Stimulated activated CD8-positive, alpha-beta memory T cell treated with anti-CD3 and anti-CD28 coated beads, Interleukin-4, amount 100 ng/mL, for 1 hour (primary cell): ENCODE data around the gene LASP1NB.
A peak's percentile ranks its signal among the peaks of the same experiment; 100 is the strongest.

Experiments used
- DNase-seq, 2 donors: peaks; one replicate each; pipeline ENCODE4 v3.0.0-alpha.2; 2020; ENCODE audit warnings: low read depth in 2 of 2, low spot score in 1 of 2

The LASP1NB gene

DNA sequence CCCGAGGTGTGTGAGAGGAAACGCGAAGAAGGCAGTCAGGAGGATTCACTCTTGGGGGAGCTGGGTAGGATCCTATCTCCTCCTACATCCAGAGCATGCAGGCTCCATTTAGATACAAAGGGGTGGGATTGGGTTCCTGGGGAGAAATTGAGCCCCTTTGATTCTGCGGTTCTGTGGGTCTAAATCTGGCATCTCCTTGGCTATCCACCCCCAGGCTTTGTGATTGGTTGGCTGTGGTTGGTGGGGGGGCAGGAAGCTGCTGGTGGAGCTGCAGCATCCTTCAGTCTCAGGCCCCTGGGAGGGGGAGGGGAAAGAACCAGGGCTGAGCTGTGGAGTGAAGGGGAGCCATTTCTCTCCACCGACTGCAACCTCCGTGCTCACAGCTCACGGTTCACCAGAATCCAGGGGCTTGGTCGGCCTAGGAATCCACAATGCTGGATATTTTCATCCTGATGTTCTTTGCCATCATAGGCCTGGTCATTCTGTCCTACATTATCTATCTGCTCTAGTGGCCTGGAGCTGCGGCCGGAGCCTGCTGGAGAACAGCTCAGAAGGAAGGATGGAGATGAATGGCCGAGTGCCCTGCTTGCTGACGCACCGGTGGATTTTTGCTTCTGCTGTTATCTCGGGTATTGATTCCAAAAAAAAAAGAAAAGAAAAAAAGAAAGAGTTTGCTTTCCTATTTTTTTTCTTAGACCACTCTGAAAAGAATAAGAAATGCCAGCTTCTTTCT, at the start of gene LASP1NB:
Gene LASP1NB (plus strand): TSS at position 352 of the 733 bp plus-strand sequence.
- DNase-seq, result peak in 1 of 2 donors; percentile 18

DNA sequence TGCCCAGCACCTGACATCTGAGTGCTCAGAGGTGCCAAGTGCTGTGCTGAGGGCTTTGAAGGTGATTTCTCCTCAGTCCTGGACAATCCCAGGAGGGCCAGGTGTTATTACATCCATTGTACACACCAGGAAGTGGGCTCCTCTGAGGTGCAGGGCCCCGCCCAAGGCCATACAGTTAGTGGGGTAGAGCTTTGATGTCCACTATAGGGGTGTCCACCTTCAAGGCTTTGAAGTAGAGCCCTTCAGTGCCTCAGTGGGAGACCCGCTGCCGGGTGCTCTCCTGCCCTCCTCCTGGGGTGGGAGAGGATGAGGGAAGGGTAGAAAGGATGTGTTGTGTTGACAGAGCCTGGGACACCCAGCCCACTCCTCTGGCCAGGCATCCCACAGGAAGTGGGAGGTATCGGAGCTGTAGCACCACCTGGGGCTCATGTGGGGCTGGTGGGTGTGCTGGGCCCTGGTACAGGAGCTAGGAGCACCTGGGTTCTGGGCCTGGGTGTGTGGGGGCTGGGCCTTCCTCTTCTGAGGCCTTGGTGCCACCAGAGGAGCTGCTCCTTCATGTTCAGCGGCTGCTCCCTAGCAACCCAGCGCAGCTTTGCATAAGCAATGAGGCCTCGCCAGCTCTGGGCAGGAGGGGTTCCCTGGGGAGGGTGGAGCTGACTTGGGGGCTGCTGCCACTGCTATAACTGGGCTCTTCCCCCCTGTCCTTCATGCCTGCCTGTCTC, 48.1 kb upstream of the LASP1NB start:
- no peak for DNase-seq

DNA sequence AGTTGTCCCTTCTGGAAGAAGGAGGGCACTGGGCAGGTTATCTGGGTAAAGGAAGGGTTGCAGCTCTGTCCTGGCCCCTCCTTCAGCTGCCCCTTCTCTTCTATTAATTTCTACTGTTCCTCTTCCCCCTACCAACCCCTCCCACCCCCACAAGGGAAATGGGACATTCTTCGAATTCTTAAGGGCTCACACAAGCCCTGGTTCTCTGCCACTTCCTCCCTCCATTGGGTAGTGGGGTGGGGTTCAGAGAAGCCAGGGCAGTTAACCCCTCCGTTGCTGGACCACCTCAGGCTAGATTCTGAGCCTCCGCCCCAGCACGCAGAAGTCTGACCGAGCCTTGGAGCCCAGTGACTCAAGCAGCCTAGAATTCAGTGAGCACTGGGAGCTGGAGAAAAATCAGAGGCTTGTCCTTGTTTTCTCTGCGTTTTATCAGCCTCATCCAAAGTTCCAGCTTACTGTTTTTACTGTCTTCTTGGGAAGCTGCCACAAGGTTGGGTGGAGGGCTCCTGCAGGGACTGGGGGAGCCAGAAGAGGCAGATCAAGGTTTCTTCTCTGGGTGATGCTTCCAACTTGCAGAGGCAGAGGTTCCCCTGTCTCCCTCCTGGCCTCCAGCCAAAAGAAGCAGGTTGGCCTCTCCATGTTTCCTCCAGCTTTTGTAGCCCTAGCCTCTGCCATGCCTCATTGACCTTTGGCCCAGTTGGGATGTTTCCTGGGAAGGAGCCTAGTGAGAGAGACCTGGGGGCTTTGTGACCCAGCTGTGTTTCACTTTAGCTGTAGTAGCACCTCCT, 45.3 kb upstream of the LASP1NB start:
- DNase-seq, result no peak

DNA sequence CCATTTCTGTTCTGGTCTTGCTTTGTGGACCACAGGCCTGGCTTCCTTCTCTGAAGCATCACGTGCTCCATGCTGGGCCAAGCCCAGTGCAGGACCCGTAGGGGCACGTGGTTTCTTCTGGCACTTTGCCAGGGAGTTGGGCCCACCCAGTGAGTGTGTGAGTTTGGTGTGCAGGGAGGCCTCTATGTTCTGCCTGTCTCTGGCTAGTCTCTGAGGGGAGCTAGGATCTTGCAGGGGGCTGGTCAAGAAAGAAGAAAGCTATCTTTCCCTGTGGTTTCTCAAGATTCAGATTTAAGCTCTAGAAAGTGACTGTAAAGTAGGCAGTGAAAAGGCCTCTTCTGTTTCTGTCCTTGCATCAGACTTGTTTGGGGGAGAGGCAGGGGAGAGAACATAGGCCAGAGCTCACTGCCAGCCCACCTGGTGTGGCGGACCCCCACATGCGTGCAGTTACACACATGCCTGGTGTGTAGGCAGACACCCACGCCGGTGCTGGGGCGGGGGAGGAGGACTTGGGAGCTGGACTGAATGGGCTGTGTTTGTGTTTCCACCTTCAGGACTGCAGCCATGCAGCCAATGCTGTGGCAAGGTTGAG, 43.7 kb upstream of the LASP1NB start:
- DNase-seq, result no peak

DNA sequence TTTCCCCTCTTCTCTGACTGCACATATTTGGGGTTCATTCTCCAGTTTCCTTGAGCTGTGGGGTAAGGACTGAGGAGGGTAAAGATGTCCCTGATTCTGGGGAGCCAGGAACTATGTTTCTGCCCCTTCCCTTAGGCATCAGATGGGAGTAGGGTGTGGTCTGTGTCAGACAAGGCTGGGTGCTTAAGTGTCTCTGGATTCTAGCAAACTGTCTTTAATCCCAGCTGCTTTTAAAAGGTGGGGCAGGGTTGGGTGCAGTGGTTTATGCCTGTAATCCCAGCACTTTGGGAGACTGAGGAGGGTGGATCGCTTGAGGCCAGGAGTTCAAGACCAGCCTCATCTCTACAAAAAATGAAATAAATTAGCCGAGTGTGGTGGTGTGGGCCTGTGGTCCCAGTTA, 42.5 kb upstream of the LASP1NB start:
- no peak for DNase-seq

DNA sequence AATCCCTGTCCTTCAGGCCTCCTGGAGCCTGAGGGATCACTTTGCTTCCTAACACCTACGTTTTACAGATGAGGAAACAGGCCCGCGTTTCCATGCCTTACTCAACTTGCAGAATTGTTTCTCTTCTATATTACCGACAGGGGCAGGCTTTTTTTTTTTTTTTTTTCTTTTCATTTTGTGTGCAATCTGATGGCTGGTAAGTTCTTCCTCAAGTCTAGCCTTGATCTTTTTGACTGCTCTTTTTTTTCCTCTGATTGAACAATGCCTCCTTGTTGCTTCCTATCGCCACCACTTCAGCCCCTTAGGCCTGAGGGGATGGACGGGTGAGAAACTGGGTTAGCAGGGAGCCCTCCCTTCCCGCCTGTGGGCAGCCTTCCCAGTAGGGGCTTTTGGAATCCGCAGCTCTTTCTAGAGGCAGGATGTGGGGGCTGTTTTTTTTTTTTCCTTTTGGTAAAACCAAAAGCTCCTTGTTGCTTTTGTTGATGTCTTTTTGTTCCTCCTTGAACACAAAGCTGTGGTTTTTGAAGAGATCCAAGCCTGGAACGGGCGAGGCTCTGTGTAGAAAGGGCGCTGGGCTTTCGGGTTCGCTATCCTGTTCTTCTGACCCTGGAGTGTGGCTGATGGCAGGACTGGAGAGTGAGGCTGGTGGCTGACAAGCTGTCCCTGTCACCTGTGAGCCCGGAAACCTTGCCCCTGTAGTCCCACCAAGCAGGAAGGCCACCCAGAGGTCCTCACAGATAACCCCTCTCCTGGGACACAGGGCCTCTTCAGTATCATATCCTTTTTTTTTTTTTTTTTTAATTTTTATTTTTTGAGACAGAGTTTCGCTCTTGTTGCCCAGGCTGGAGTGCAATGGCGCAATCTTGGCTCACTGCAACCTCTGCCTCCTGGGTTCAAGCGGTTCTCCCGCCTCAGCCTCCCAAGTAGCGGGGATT, 41.6 kb upstream of the LASP1NB start:
- no peak for DNase-seq

DNA sequence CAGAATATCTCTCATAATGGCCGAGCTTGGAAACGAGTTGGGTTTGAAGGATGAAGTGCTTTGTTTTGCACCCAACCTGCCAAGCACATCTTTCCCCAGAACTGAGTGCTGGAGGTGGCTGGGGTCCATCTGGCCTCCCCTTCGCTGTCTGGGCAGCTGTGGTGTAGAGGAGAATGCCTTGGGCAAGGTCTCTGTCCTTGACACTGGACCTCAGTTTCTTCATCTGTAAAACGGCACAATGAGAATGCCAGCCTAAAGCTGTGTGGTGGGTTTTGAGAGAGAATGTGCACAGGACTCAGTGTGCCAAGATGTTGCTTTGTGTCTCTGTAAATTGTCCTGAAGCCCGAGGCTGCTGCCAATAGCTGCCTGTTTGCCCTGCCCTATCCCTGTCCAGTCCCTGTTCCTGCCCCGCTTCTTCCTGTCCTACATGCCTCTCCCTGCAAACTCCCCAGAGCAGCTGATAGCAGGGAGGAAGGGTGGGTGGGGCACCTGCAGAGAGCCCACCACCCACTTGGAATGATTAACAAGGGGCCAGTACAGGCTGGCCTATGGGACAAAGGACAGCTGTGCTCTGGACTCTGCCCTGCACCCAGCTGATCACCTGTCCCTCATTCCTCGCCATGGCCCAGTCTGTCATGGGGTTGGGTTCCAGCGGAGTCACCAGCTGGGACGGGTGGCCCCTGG, 40.2 kb upstream of the LASP1NB start:
- no peak for DNase-seq

DNA sequence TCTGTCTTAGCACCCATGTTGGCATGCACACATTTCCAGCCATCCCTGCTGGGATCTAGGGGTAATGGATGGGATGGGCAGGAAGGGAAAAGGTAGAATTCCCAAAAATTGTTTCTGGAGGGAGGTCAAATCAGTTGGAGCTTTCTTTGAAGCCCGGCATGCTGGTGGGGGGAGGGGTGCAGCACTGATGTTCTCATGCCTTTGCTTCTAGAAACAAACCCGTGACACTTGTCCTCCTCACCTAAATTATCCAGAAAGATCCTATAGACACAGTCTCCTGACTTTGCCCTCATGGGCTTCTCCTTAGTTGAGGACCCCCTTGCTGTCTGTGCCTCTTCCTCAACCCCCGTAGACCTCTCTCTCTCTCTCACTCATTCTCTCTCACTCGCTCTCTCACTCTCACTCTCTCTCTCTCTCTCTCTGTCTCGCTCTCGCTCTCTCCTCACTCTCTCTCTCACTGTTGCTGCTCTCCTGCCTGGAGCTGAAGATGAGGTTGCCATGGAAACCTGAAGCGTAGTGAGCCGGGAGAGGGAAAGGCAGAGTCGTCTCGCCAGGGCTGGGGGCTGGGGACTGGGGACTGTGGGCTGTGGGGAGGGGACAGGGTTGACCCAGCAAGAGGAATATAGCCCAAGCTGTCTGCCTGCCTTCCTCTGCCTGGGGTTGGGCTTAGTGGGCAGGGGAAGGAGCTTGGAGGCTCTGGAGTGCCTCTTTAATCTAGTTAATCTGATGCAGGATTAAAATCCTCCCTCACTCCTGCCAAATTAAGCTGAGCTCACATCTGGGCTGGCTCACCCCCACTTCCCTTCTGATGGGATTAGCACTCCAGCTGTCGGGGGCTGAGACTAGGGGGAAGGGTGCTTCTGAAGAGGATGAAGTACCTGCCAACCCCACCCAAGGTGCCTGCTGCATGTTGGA, 39.4 kb upstream of the LASP1NB start:
- no peak for DNase-seq

DNA sequence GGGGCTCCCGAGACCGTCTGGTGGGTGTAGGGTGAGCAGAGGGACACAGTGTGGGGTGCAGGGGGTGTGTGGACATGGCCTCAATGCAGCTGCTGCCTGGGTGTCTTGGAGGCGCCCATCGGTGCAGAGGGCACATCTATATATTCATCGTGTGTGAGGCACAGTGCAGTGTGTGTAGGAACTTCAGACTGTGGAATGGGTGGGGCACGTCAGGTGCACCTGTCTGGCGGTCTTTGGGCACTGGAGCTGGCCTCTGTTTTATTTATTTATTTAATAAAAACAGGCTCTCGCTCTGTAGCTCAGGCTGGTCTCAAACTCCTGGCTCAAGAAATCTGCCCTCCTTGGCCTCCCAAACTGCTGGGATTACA, 38.8 kb upstream of the LASP1NB start:
- DNase-seq, result no peak

DNA sequence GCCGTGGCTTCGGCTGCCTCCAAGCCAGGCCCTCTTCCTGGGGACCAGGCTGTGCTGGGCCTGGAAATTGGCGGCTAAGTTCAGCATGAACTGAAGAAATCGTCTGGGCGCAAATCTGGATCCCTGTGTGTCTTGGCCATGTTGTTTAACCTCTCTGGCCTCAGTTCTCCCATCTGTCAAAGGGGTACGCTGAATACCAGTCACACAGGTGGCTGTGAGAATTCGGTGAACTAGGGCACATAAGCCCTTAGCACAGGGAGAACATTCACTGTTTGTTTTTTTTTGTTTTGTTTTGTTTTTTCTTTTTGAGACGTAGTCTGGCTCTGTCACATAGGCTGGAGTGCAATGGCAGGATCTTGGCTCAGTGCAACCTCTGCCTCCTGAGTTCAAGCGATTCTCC, 36.6 kb upstream of the LASP1NB start:
- no peak for DNase-seq

DNA sequence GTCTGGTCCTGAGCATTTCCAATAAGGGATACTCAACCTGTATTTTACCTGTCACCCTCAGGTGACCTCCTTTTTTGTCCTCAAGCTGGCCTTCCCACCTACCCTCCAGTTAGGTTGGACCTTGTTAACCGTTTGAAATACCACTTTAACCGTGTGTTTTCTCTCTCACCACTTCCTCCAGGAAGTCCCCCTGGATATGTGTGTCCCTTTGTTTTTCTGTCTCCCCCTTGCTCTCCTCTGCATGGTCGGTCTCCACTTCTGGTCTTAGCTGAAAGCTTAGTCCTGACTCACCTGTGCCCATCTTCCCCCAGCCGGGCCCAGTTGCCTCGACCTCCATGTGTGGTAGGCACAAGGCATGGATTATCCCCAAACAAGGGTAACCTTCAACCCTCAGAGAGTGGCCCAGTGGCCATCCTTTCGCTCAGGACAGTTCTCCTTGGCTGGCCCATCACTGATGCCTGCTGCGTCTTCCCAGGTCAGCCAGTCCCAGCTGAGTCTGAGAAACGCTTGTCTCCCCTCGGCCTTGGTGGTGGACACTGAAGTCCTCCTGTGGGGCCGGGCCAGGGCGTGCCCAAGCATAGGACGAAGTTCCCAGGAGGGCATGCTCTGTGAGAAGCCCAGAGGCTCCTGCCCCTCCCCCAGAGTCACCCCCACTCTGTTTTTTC, 35.5 kb upstream of the LASP1NB start:
- no peak for DNase-seq

DNA sequence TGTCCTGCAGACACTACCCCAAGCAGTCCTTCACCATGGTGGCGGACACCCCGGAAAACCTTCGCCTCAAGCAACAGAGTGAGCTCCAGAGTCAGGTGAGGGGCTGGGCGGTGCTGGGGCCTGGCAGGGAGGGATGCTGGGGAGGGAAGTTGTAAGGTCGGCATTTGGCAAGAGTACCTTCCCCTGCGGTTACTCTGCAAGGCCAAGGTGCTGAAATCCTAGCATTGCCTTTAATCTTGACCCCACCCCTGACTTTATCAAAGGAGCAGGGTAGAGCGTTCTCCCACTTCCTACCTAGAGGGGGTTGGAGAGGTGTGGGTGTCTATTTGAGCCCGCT, 35.0 kb upstream of the LASP1NB start:
- DNase-seq, result no peak

DNA sequence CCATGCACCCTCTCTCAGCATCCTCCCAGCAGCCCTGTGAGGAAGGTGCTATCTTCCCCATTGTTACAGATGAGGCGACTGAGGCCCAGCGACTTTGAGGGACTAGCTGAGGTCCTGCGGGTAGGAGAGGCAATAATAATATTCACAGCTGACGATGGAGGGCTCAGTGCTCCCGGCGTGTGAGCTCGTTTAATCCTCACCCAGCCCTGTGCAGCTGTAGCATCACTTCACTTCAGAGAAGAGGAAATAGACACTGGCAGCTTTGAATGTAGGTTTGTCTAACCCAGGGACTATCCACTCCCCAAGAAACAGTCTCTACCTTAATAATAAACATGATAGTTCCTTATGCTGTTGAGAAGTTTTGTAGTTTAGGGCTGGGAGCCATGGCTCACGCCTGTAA, 34.0 kb upstream of the LASP1NB start:
- DNase-seq, result no peak

DNA sequence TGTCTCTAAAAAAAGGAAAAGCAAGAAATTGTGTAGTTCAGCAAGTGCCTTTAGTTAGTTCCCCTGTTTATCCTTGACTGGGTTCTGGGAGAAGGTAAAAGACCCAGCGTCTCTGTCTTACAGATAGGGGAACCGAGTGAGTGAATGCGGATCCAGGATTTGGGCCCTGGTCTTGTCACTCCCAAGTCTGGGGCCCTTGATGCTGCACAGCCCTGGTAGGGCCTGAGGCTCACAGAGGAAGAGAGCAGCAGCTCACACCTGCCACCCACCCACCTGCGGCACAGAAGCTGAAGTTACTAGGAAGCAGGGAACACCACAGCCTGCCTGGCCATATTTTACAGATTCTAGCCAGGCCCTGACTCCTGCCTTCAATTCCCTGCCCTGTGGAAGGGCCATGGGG, 33.3 kb upstream of the LASP1NB start:
- no peak for DNase-seq

DNA sequence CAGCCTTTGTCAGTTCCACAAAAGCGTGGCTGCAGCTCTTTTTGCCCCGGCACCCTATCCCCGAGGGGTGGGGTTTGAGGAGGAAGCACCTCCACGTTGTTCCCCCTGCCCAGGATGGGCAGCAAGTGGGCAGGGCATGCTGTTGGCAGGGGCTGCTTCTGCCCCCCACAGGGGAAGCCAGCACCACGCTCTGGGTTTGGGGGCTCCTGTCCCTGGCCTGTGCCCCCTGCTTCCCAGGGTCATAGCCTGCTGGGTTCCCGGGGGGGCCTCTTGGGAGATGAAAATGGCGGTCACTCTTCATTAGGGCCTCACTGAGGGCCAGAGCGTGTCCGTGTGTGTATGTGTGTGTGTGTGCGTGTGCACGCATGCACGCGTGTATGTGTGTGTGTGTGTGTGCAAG, 32.8 kb upstream of the LASP1NB start:
- no peak for DNase-seq

DNA sequence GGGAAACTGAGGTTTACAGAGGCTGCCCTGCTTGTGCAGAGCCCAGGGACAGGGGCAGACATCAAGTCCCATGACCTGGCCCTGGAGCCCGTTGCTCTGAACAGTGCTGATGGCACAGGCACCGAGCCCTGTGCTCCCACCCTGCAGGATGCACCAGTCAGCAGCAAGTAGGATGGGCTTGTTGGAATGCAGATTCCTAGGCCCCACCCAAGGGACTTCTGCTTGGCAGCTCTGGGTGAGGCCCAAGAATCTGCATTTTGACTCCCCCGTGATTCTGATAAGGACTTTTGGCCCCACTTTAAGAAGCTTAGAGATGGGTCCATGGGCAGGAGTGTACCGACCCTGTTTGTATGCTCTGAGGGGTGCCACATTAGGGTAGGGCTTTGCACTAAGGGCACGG, 32.3 kb upstream of the LASP1NB start:
- no peak for DNase-seq

DNA sequence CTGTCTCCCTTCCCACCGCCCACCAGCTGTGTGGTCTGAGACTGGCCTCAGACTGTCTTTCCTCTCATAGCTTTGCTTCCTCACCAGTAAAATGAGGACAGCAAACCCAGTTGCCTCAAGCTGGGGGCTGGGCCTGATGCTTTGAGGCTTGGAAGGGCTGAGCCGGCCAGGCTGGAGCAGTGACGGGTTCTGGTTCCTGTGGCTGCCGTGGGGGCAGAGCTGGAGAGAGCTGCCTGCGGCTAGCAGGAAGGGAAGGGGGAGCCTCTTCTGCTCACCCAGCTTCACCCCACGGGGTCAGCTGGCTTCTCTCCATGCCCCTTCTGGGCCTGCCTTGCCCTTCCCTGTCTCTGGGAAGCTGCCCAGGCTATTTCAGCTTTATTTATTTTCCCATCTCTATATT, 31.8 kb upstream of the LASP1NB start:
- no peak for DNase-seq

DNA sequence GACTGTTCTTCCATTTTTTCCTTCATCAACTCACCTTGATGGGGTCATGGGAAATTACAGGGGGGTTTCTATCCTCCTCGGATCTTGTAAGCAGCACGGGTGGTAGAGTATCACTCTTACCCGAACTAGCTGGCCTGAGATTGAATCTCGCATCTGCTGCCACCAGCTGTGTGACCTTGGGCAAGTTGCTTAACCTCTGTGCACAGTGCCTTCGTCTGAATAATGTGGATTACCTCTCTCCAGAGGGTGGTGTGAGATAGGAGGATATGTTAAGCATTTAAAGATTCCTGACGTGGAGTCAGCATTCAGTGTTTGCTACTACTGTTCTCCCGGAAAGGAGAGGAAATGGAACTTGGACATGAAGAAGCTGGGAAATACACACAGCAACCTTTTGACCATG, 31.1 kb upstream of the LASP1NB start:
- DNase-seq, result no peak
